DMS153 treated with DMSO at 0.1 percent for 48 hours (cell line): ENCODE measurements around the gene PTPA.

Experiments
- DNase-seq: peaks from one replicate; lab custom pipeline; 2025; ENCODE audit not compliant: unreplicated experiment; lab: John Stamatoyannopoulos, UW

PTPA gene

DNA sequence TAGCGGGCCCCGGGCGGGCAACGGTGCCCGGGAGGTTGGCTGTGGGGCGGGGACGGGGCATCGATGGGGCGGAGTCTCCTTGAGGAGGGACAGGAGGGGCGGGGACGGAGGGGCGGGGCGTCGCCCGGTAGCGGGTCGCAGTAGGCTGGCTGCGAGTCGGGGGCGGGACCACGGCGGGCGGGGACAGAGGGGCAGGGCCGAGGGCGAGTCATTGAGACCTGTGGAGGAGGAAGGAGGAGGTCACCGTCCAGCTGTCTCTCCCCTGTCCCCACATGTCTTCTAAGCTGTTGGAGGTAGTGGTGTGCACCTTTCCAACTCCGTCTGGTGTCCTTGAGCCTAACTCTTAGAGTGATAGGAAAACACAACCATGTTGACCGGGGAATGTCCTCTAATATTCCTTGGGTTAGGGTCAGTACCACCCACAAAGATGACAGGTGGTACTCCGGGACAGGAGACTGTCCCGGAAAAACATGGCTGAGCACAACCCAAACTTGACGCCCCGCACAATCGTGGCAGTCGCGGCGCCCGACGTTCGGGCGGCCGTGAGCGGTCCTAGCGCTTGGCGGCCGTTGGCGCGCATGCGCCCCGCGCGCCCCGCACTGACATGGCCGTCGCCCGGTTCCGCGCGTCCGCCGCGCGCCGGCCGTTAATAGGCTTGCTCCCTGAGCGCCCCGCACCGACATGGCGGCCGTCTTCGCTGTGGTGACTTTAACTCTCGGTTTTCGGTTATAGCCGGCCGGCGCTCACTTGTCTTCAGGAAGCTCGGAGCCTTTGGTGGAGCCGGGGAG is at the start of gene PTPA, which contains the start of gene CRAT:
TSS of gene PTPA (plus strand) at position 676 of the 788 bp plus-strand sequence. CDS start 186 bp downstream, outside the sequence.
TSS of gene CRAT (minus strand) at position 54 of the 788 bp plus-strand sequence. CDS start 284 bp downstream, outside the sequence.
- peak; percentile 81 for DNase-seq

DNA sequence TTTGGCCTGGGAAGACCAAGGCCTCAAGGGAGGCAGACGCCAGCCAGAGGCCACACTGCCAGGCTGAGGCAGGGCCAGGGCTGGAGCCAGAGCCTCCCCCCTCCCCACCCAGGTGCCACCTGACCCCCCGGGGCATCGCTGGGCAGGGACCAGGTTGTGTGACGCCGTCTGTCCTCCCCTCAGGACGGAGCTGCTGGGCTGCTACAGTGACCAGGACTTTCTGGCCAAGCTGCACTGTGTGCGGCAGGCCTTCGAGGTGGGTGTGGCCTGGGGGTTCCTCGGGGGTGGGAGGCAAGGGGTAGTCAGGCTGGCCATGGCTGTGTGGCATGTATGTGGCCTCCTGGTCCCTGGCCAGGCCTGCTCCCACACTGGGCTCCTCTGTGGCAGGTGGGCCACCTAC is 48.2 kb upstream of the PTPA start:
- no peak for DNase-seq

DNA sequence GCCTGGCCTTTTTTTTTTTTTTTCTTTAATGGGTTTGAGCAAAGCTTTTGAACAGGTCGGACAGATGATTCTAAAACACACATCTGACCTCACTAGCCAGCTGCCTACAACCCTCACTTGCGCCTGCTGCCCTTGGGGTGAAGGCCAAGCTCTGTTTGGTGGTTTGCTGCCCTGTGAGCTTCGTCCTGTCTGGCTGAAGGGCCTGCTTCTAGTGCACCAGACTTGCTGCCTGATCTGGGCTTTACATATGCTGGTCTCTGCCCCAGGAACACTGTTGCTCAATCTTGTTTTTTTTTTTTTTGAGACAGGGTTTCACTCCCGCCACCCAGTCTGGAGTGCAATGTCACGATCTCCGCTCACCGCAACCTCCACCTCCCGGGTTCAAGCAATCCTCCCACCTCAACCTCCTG is 46.7 kb upstream of the PTPA start:
- DNase-seq, result no peak

- DNase-seq, result no peak
Observed at GRCh38 chr9:129068110-129068509, 43.1 kb upstream of the PTPA start.

DNA sequence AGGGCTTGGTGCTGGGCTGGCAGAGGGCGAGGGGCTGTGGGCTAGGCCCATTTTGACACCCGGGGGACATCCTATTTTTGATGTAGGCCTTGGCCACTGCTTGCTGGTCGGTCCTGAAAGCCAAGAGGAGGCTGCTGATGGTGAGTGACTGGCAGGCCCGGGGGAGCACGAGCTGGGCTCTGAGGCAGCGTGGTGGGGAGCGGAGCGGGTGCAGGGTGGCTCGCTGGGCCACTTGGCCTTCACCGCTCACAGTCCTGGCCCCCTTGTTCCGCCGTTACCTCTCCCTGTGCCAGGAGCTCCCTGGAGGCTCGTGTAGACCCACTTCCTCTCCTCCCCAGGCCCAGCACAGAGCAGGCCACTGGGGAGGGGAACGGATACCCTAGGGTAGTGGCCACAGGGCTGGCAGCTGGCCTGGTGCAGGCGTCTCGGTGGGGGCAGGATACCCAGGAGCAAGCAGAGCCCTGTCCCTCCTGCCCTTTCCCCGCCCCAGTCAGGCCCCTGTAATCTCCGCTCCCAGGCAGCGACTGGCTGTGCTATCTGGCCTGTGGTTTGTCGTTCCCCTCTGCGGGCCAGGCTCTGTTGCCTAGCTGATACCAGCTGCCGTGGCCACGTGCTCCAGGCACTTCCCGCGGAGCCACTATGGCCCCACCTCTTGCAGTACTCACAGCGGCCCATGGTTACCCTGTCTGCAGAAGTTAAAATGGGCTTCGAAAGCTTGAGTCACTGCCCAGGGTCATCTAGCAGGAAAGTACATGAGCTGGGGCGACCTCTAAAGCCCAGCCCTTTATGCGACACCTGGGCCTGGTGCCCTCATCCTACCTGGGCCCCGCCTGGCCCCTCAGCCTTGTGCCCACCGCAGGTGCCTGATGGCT is 42.0 kb upstream of the PTPA start:
- no peak for DNase-seq

DNA sequence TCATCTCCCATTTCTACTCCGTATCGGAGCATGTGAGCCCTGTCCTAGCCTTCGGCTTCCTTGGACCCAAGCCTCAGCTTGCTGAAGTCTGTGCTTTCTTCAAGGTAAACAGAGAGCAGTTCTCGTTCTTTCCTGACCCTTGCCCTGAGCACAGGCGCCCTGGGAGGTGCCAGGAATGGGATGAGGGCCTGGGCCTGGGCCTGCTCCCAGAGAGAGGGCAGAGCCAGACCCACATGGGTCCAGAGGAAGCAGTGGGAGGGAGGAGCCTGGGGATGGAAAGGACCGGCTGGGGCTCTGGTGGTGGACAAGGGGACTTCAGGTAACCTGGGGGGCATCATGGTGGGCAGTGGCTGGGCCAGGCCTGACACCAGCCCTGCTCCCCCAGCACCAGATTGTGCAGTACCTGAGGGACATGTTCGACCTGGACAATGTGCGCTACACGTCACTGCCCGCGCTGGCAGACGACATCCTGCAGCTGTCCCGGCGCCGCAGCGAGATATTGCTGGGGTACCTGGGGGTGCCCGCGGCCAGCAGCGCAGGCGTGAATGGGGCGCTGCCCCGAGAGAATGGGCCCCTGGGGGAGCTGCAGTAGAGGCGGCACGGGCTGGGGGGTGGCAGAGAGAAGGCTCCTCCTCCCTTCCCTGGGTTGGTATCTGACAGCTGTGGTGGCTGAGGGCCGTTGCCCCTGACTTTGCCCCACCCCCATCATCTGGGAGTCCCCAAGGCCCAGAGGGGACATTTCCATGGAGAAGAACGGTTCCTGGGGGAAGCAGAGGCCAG is 41.2 kb upstream of the PTPA start:
- no peak for DNase-seq

DNA sequence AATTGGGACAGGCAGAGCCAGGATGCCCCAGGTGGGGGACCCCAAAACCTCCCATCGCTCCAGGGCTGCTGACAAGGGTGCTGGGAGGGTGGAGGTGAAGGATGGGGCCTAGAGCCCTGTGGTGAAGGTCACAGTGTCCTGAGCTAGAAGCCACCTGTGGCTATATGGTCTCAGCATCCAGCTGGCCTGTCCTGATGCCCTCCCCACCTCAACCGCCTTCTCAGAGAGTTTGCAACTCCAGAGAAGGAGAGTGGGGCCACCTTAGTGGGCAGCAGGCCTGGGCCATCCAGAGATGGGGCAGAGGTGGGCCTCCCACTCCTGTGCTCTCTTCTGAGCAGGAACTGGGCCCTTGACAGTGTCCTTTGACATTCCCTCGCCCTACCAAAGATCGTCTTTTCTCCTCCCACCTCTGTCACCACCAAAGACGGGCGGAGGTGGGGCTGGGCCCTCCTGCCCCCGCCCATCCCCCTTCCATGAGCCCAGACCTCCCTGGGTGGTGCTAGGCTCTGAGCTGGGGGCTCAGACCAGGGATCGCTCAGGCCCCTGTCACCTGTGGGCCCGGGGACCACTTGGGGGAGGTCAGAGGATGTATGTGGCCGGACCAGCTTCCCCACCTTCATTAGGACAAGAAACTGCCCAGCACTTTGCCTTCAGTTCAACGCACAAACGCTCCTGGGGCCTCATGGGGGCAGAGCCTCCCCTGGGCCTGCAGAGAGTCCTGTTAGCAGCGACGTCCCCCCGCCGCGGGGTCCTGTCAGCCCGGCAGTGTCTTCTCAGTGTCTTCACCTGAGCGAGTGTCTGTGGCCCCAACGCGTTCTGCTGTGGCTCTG is 40.3 kb upstream of the PTPA start:
- no peak for DNase-seq

GRCh38 chr9:129071526-129072126 is 39.6 kb upstream of the PTPA start:
- no peak for DNase-seq

DNA sequence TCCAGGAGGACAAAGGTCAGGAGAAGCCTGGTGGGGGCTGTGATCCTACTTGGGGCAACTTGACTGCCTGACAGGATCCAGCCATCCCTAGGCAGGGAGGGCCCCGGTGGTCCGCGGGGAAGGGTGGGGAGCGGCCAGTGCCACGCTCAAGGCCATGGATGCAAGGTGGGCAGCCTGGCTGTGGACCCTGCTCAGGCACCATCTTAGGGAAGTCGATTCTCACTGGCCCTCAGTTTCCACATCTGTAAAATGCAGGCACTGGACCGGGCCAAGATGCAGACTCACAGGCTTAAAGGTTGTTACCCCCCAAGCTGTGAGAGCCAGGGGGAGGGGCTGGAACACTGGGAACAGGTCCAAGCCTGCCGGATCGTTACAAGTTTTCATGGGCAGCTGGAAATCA is 39.0 kb upstream of the PTPA start:
- no peak for DNase-seq

DNA sequence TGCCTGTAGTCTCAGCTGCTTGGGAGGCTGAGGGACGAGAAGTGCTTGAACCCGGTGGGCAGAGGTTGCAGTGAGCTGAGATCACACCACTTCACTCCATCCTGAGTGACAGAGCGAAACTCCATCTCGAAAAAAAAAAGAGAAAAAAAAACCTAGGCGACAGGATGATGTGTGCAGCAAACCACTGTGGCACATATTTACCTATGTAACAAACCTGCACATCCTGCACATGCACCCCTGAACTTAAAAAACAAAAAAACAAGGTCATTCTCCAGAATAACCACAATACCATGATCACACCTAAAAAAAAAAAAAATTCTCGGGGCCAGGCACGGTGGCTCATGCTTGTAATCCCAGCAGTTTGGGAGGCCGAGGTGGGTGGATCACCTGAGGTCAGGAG is 37.8 kb upstream of the PTPA start:
- no peak for DNase-seq

GRCh38 chr9:129074106-129074505 is 37.1 kb upstream of the PTPA start:
- no peak for DNase-seq

DNA sequence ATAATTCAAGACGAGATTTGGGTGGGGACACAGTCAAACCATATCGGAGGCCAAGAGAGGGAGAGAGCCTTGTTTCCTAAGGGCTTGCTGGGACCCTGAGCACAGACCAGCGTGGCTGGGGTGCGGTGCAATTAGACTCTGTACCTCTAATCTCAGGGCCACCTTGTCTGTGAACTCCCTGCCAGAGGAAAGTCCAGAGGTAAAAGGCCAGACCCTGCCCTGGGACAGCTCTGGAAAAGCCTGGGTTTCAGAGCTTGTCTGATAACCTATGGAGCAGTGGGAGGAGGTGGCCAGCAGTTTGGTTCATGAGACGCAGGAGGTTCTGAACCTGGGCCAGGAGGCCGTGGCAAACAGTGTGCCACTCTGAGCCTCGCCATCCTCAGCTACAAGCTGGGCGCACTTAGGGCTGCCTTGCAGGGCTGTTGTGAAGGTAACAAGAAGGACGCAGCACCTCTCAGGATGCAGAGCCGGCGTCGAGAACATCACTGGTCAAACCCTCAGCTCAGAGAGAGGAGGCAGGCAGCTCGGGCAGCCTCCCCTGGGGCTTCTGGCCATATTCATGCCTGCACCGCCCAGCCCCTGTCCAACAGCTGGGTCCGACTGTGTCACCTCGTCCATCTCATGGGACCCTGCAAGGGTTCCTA is 35.1 kb upstream of the PTPA start:
- DNase-seq, result no peak

DNA sequence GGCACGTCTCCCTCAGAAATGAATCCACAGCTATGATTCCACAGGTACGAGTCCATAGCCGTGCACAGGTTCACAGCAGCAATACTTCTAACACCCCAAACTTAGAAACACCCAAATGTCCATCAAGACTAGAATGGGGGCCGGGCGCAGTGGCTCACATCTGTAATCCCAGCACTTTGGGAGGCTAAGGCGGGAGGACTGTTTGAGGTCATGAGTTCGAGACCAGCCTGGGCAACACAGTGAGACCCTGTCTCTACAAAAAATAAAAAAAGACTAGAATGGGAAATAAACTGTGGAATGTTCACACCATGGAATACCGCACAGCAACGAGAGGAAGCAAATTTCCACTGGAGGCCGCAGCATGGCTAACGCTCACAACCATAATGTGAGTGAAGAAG is 34.6 kb upstream of the PTPA start:
- DNase-seq, result no peak

DNA sequence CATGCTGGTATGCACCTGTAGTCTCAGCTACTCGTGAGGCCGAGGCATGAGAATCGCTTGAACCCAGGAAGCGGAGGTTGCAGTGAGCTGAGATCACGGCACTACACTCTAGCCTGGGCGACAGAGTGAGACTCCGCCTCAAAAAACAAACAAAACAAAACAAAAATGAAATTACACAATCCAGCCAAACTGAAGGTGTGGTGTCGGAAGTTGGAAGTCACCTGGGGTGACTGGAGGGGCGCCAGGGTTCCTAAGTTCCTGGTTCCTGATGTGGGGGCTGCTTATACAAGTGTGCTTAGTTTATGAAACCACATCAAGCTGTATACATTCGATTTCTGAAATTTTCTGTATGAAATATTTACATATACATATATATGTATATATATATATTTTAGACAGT is 34.0 kb upstream of the PTPA start:
- DNase-seq, result no peak

GRCh38 chr9:129078691-129079503 is 32.3 kb upstream of the PTPA start:
- no peak for DNase-seq

DNA sequence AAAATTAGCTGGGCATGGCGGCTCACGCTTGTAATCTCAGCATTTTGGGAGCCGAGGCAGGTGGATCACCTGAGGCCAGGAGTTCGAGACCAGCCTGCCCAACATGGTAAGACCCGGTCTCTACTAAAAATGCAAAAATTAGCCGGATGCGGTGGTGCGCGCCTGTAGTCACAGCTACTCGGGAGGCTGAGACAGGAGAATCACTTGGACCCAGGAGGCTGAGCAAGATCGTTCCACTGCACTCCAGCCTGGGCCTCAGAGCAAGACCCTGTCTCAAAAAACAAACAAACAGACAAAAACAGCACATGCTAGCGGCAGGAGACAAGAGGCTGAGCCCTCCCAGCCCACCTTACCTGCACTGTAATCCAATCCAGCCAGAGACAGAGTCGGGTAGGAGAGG is 31.4 kb upstream of the PTPA start:
- DNase-seq, result no peak

DNA sequence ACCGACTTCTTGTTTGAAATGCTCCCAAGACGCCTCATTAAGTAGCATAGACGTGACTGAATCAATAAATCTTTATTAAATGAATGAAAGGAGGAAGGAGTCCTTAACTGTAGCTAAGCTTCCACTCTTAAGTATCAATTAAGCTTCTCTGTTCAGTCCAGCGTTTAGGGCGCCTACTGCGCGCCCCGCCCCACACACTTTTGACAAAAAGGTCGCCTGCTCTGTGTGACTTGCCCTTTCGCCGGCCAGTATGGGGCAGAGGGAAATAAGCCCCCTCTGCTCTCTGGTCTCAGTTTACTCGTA is 31.0 kb upstream of the PTPA start:
- DNase-seq, result no peak

DNA sequence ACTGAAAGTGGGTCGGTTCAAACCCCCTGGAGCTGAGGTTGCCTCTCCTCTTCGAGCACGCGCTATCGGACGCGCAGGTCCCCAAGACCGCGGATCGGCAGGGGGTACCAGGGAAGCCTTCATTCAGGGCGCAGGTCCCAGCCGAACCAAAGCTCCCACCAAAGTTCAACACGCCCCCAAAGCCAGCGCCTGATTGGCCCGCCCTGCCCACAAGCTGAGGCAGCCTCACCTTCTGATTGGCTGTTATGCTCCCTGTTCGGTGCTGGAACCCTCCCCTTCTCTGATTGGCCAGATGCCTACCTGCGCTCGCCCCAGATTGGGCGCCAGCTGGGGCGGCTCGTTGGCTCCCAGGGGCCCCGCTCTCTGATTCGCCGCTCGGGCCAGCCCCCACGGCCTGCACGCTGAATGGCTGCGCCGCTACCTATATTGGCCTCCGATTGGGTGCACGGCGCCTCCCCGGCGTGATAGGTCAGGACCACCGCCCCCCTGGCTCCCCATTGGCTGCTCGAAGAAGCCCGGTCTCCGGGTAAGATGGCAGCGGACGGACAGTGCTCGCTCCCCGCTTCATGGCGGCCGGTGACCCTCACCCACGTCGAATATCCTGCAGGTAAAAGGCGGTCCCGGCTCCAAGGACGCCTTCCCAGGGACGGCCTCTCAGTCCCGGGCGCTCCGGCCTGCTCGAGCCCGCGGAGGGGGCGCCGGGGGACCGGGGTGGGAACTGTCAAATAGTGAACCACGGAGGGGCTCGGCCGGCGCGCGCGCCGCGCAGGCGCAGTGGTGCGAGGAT is 30.4 kb upstream of the PTPA start, which contains the start of gene DOLPP1:
TSS of gene DOLPP1 (plus strand) at position 511 of the 787 bp plus-strand sequence. CDS start at position 532, 21 bp downstream.
- peak; percentile 98 for DNase-seq
